B cell (primary cell): ENCODE data around the gene TMEM131L.

Experiments
- EZH2 ChIP-seq: IDR thresholded peaks from 2 replicates; pipeline ENCODE4 v1.6.1; 2012; ENCODE audit warnings: borderline replicate concordance, low read depth, mild to moderate bottlenecking, moderate library complexity, low read length; ENCODE audit not compliant: insufficient read depth, poor library complexity, severe bottlenecking
- TF ChIP-seq, protein P1 (sequence below): fragments of 200-600 bp; IDR thresholded peaks from one replicate; pipeline ENCODE4 v1.8.0; 2022; ENCODE audit warnings: antibody characterized with exemption, mild to moderate bottlenecking

DNA sequence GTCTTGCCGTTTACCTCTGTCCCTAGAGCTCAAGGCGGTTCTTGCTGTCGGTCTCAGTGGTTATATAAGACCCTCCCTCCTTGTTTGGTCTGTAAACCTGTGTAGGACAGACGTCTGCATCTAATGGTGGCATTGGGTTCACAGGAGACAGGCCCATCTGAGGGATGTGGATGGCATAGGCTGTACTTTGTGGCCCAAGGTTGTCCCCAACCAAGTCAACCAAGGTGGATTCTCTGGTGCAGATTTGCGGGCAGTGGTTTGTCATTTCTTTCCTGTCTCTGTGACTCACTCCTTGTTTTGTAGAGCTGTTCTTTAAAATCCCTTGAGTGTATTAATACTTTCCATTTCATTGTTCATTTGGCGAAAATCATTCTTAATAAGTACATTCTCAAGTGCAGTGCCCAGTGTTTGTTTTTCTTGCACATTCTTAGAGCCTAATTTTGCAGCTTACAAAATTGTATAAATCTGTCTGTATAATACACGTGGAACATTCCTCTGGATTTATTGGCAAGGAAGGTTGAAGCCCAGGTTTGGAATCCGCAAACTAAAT lies 149.9 kb downstream of the TMEM131L start:
- TF ChIP-seq, protein P1, sequence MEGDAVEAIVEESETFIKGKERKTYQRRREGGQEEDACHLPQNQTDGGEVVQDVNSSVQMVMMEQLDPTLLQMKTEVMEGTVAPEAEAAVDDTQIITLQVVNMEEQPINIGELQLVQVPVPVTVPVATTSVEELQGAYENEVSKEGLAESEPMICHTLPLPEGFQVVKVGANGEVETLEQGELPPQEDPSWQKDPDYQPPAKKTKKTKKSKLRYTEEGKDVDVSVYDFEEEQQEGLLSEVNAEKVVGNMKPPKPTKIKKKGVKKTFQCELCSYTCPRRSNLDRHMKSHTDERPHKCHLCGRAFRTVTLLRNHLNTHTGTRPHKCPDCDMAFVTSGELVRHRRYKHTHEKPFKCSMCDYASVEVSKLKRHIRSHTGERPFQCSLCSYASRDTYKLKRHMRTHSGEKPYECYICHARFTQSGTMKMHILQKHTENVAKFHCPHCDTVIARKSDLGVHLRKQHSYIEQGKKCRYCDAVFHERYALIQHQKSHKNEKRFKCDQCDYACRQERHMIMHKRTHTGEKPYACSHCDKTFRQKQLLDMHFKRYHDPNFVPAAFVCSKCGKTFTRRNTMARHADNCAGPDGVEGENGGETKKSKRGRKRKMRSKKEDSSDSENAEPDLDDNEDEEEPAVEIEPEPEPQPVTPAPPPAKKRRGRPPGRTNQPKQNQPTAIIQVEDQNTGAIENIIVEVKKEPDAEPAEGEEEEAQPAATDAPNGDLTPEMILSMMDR, result no peak
- no peak for TF ChIP-seq EZH2
